GM13976 (cell line): ENCODE data around the gene TMOD2.

Experiments used
- DNase-seq: peaks from one replicate; pipeline ENCODE4 v3.0.0; 2012; ENCODE audit warnings: low spot score
- in situ Hi-C: fragments of 300-500 bp; cut with MboI; formaldehyde crosslinking; loops from one replicate; pipeline ENCODE4 v1.12.0; 2022; ENCODE audit warnings: low sequenced_read_pairs, mixed read lengths, inconsistent platforms; ENCODE audit not compliant: unreplicated experiment
- TF ChIP-seq, protein P1 (sequence below): IDR thresholded peaks from 2 replicates; pipeline ENCODE4 v1.5.1; 2012; ENCODE audit warnings: borderline replicate concordance, mild to moderate bottlenecking; ENCODE audit not compliant: insufficient read depth; ENCODE audit errors: extremely low read depth, missing control alignments, control extremely low read depth

The TMOD2 gene

GRCh38 chr15:51841406-51842040, 90.1 kb downstream of the TMOD2 start:
- in situ Hi-C loops: no loop called here
- TF ChIP-seq, protein P1, sequence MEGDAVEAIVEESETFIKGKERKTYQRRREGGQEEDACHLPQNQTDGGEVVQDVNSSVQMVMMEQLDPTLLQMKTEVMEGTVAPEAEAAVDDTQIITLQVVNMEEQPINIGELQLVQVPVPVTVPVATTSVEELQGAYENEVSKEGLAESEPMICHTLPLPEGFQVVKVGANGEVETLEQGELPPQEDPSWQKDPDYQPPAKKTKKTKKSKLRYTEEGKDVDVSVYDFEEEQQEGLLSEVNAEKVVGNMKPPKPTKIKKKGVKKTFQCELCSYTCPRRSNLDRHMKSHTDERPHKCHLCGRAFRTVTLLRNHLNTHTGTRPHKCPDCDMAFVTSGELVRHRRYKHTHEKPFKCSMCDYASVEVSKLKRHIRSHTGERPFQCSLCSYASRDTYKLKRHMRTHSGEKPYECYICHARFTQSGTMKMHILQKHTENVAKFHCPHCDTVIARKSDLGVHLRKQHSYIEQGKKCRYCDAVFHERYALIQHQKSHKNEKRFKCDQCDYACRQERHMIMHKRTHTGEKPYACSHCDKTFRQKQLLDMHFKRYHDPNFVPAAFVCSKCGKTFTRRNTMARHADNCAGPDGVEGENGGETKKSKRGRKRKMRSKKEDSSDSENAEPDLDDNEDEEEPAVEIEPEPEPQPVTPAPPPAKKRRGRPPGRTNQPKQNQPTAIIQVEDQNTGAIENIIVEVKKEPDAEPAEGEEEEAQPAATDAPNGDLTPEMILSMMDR: no peak
- DNase-seq: no peak

DNA sequence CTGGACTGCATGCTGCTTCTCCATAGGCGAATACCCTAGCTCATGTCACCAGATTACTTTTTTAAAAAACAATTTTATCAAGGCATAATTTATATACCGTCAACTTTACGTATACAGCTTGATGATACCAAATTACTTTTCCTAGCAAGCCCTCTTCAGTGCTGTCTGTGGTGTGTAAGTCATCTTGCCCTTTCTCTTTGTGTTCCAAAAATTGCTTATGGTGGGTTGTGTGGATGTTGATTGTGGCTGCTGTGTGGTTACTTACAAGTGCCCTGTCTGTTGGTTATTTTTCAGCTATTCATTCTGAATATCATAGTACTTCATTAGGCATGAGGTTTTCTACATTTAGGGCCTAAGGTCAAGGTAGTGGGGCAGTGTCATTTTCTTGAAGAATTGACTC, 90.9 kb downstream of the TMOD2 start:
- no peak for DNase-seq
- in situ Hi-C loops: no loop called here
- TF ChIP-seq, protein P1: no peak

DNA sequence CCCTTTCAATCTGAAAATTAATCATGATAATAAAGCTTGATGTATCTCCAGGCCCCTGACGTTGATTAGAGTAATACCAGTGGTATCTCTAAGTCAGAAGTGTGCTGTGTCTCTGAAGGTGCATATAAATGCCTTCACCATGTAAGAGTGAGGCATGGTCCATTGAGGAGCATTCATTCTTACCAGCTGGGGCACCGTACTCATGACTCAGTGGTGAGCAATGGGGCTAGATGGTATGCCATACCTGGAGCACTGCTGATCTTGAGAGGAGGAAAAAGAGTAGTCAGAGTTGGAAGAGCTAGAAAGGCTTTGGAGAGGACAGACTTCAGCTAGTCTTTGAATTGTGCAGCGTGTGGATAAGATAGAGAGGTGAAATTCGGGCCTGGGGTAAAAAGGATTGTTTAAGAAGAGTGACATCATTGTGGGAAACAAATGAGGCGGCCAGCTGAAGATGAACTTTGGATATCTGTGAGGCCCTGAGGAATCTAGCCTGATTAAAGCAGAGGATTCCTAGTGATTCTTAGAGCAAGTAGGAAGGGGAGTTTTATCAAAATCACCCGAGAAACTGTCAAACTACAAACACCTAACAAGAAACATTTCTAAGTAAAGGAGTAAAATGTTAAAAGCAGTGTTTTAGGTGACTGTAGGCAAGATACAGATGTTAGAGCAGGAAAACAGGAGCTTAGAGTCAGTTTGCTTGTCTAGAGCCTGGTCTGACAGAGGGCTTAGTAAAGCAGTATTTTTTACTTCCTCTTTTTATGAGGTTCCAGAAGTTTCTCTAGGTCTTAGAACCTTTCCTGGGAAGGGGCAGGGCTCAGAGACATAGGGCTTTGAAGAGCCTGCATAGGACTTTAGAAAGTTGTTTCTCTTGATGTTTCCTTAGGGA, 91.7 kb downstream of the TMOD2 start:
- in situ Hi-C loops: no loop called here
- no peak for DNase-seq
- TF ChIP-seq, protein P1: no peak

GRCh38 chr15:51844747-51845426, 93.5 kb downstream of the TMOD2 start:
- DNase-seq: no peak
- TF ChIP-seq, protein P1: no peak
- in situ Hi-C loops: no loop called here

- in situ Hi-C loops: no loop called here
- no peak for DNase-seq
- TF ChIP-seq, protein P1: no peak
Measured at GRCh38 chr15:51846066-51846462, 94.7 kb downstream of the TMOD2 start.

DNA sequence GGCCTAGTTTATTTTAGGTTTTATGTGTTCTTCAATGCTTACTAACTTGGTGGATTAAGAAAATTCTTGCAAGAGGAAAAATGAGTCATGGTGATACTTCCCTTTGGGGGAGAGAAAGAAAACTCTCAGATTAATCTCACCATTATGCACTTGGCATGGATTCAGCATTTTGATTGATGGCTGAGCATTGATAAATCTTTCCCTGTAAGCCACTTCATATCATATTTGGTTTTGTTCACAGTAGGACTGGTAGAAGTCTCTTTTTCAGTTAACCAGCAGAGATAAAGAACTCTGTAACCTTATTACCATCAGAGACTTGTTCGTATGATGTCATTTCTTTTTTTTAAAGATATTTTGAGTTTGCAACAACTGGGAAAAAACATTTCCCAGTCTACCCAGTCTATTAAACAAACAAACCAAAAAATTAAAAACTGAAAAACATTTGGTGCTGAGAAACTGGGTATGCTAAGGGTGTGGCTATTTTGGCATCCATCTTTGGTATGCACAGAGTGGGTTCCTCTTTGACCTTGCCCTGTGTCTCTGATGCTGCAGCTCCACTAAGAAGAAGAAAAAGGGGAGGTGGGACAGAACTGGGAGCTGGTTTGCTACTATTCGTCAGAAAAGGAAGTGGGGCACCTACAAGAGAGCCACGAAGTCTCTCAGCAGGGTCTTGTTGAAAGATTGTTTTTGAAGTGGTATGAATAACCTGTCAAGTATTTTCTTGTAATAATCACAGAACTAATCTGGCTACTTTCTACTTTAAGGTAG, 95.2 kb downstream of the TMOD2 start:
- TF ChIP-seq, protein P1: no peak
- in situ Hi-C loops: no loop called here
- DNase-seq: no peak
